Nucleus accumbens (tissue), 56 donors: ENCODE results near the gene CNGB1.
"Not testable (repeated sequence)": the region's sequence is repeated elsewhere in the genome, so short reads cannot be mapped to it uniquely, and the experiment has no call there.

Experiments
- DNase-seq, 56 donors: peaks; one replicate each; lab custom pipeline; 2025; lab: John Stamatoyannopoulos, UW

CNGB1 gene

DNA sequence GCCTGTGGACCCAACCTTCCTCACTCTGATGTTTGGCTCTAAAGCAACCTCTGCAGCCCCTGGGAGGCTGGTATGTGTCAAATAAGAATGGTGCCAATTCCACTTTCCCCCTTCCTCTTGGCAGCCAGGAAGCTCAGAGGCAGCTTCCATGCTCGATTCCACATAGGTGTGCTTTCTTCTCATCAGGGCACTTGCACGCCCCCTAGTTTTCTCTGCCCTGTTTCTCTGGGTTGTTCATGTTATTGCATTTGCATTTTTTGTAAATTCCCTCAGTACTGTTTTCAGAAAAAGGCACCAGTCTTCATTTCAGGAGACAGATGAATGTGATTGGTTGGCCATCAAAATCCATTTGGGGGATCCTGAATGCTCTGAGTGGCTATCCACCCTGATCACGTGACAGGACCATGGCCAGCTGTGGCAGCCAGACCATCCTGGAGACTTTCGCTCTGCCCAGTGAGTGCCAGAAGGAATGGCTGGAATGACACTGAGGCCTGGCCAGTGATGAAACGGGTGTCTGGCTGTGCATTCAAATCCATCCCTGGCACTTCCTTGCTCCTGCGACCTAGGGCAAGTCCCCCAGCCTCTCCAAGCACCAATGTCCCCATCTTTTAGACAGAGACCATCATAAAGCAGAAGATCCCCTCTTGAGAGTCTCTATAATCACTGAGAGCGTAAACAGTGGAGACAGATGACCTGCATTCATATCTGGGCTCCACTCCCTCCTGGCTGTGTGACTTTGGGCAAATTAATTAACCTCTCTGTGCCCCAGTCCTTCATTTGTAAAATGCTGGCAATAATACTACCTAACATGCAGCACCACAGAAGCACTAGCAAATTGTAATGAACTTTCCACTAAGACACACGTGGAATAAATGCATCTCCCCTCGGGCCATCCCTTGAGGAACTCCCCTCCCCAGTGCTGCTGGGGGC is 56.4 kb downstream of the CNGB1 start:
- no peak for DNase-seq

DNA sequence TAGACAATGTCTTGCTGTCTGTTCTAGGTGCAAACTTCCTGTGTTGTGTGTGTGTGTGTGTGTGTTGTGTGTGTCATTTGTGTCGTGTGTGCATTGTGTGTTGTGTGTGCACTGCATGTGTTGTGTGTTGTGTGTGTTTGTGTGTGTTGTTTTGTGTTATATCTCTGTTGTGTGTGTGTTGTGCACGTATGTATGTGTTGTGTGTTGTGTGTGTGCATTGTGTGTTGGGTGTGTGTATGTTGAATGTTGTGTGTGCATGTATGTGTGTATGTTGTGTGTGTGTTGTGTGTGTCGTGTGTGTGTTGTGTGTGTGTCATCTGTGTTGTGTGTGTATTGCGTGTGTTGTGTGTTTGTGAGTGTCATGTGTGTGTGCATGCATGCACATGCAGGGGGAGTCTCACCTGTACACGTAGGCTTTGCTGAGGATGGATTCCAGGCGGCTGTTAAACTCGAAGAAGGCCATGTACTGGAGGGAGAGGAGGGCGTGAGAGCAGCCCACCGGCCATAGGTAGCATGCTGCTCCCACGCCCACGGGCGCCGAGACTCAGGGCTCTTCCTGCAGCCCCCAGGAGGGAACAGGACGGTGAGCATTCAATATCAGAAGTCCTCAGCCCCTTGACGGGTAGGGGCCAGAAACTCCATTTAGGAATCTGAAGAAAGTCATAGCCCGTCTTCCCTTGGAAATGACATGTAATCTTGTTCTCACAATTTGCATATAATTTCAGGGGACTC is 58.2 kb downstream of the CNGB1 start:
- no peak for DNase-seq

DNA sequence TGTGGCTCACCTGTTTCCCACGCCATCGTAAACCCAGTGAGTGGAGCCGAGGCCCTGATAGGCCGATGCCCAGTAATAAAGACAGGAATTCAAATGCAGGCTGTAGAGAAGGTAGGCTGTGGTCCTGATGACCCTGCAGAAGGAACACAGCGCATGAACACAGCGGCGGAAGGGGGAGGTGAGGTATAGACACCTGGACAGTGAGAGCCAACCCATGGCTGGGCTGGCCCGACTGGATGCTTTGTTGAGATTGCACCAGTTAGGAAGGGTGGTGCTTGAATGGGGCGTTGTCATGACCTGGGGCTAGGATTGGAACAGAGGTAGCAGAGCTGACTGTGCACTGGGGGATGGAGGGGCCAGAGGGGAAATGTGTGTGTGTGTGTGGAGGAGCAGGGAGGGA is 59.2 kb downstream of the CNGB1 start:
- DNase-seq, result no peak

DNA sequence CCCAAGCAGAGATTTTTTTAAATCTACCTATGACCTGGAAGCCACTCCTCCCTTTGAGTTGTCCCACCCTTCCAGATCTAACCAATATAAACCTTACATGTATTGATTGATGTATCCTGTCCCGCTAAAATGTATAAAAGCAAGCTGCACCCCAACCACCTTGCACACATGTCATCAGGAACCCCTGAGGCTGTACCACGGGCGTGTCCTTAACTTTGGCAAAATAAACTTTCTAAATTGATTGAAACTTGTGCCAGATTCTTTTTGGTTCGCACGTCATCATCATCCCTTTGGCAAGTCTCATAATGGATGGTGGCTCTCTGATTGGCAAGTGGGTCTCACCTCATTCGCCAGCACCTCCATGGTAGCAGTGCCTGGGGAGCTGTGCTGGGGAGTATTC is 60.2 kb downstream of the CNGB1 start:
- no peak for DNase-seq

DNA sequence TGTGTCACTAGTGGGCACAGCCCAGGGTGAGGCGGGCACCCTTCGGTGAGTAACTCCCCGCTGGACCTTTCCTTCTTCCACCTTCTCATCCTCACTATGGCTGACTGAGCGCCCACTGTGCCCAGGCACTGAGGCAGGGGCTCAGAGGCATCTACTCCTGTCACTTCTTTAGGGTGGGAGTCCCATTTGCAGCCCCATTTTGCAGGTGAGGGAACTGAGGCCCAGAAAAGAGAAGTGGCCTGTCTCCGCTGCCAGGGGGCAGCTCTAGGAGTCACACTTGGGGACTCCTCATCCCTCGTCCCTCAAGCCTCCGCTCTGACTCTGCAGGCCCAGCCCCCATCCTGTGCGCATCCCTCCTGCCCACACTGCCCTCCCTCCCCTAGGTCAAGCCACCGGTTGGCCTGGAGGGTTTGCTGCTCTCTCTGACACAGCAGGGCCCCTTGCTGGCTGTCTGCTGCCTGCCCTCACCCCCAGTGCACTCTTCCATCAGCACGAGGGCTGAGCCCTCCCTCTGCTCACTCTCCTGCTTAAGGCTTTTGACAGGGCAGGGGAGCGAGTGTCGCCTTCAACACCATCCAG is 62.4 kb downstream of the CNGB1 start:
- no peak for DNase-seq

DNA sequence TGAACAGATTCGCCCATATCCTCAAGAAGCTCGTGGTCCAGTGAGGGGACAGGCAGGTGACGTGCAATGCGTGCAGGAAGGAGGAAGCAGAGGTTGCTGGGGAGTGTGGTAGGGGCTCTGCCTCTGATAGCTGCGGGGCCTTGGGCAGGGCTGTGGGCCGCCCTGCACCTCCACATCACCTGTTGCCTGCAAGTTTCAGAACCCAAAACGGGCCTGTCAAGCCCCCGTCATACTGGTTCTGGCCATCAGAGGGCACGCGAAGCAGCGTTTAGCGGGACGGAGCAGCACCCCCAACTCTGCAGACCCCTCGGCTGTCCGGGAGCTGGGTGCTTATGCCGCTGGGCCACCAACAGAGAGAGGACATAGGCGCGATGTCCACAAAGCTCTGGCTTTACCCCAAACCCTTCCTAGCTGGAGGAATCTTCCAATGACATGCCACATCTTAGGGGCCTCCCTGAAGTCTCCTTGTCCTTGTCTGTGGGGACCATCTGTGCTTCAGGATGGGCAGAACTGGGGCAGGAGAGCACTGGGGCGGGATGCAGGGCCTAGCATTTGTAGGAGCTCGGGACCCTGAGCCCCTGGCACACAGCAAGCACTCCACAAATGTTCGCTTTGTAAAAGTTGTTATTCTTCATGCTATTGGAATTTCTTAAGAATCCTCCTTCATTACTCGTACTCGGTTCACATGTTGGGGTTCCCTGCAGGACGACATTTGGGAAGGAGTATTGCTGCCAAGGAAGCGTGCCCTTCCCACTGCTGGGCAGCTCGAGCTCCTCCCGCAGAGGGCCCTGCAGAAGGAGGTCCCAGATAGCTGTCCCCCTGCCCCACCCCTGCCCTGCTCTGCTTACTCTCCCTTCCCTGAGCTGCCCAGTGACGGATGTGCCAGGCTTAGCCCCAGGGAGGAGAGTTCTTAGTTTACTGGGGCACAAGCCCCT is 64.3 kb downstream of the CNGB1 start:
- peak in 11 of 56 donors; percentile 2 to 46 (median 15) for DNase-seq

DNA sequence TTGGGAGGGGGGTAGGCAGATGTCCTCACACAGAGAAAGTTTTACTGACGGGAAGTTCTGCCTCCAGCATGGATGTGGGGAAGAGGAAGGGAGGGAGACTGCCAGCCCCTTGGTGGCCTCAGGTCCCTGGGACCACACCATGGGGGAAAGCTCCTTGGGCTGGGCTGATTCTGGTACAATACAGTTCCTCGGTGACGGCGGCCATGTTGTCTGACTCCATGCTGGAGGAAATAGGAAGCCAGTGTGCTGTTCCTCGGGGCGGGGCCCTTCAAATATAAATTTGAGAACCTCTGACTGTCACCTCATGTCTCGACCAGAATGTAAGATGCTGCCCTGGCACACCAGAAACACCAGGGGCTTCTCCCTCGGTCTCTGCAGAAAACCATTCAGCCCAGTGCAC is 66.8 kb downstream of the CNGB1 start:
- no peak for DNase-seq

DNA sequence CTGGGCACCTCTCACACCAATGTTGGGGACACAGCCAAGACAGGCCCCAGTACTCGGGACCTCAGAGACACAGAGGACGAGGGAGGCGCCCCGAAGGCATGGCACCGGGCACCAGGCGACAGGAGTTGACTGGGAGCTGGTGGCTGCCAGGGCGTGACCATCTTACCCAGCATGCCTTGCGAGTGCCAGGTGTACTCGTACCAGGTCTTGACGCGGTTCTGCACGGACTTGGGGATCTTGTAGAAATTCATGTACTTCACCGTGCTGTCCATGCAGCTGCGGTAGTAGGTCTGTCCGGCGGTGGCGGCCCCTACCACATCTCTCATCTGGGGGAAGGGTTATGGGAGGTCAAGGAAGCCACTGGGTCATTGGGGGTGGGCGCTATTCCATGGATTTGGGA is 67.3 kb downstream of the CNGB1 start:
- no peak for DNase-seq

DNA sequence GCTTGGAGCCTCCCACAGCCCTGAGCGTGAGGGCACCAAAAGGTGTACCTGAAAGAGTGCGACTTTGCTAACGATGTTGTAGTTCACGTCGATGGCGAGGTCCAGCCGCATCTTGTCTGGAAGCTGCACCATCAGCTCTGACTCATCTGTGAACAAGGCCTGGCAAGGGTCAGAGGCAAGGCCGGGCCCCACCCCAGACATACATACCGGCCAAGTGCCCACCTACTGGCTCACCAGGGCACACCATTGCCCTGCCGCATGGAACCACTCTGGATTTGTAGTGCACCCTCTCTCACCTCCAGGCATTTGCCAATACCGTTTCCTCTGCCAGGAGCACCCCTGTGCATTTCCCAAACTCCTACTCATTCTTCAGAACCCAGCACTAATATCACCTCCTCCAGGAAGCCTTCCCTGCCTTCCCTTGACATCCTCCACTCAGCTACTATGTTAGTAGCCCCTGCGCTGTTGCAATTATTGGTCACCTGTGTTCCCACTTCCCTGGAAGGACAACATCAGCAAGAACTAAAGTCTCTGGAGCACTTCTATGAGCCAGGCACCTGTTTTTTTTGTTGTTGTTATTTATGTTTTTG is 69.4 kb downstream of the CNGB1 start:
- no peak for DNase-seq

DNA sequence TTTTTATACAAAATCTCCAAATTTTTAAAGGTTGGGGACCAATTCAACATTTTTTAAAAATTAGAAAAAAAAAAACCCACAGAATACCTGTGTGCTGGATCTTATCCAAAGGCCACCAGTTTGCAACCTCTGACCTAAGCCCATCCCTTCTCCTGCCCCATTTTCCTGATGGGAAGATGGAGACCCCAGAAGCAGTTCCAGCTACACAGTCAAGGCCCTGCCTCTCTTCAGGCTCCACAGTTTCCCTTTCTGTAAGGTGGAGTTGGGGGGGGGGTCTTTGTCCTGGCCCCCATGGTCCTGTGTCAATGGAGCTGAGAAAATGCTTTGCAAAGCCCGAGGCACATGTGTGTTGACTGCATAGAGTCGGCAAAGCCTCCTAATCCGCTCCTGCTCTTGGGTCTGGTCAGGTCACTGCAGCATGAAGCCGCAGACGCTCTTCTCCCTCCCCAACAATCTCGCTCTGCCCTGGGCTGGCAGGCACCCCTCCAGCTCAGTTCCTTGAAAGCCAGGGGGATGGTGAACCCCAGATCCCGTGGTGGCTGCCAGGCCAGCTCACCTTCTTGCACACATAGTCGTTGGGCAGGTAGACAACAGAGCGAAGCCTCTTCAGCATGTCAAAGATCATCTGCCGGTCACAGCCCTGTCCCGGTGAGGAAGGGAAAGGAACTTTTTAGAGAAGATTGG is 70.0 kb downstream of the CNGB1 start:
- DNase-seq, result no peak

DNA sequence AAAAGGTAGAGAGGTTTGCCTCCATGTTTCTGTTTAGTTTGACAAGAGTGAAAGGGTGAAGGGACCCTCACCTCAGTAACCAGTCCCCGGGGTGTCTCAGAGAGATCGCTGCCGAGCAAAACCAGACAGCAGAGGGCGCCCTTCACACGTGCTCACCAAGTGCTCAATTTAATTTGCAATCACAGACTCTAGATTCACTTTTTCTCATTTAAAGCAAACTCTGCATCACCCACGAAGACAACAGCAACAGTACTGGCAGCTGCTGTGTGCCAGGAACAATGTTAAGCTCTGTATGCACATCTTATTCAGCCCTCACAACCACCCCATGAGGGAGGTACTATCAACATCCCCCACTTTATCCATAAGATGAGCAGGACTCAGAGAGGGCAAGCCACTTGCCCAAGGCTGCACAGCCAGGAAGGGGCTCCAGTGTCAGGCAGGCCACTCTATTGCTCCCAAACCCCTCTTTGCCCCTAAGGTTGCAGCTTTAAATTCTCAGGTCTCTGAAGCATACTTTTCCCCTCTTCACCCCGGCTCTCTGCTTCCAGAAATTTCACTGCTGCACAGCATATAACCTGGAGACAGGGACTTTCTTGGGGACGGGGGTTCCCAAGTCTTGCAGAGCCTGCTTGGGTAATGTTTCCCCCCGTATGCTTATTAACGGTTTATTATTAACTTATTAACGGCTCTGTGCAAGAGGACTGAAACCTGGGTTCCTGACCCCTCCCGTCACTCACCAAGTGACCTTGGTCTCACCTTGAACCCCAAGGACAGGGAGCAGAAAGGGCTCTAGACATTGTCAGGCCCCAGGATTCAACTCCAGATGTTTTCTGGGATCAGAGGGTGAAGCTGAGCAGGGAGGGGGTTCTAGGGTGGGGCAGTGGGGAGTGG is 70.9 kb downstream of the CNGB1 start:
- DNase-seq, result peak in 47 of 56 donors; percentile 3 to 86 (median 38)

DNA sequence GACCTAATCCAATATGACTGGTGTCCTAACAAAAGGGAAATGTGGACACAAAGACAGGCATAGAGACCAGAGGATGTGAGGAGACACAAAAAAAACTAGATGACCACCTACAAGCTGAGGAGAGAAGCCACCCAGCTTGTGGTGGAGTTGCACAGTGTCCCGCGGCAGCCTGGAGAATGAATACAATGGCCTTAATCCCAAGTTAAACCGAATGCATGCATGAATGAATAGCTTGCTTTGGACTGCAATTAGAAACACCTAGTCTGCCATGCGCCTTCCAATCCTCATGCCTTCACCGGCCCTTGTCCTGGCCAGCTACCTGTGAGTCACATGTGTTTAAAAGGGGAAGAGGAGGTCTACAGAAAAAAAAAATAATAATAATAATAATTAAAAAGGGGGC is 72.0 kb downstream of the CNGB1 start:
- no peak for DNase-seq

DNA sequence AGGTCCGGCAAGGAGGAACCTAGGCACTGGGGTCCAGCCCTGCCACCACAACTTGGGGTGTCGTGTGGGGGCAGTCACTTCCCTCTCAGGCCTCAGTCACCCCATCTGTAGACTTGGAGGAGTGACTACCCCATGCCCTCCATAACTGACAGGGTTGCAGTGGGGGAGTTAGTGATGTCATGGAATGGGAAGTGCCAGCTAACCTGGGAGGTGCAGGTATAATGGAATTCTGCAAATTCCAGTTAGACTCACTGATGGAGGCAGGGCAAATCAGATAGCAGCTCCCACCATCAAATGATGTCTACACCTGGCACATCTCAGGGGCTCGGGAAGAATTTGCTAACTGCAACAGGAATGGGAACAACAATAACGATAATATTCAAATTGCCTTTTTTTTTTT is 72.9 kb downstream of the CNGB1 start:
- DNase-seq, result no peak

DNA sequence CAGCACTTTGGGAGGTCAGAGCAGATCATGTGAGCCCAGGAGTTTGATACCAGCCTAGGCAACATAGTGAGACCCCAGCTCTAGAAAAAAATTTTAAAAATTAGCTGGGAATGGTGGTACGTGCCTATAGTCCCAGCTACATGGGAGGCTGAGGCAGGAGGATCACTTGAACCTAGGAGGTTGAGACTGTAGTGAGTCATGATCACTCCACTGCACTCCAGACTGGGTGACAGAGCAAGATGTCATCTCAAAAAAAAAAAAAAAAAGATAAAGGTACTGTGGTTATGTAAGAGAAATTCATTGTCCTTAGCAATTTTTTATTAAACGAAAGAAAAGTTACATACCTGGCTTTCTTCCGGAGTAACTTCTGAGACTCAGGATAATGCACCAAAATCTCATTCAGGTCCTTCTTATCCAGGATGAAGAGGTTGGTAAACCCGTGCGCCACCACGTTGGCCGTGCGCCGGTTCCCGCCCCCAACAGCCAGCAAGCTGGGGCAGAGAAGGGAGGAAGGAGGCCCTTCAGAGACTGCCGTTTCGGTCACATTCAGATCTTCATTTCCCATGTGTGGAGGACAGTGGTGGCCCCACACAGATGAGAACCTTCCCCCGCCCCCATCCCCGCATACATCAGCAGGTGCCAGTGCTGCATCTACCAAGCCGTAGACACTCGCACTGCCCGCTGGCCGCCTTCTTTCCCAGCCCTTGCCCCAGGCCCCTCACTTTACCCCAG is 73.7 kb downstream of the CNGB1 start:
- DNase-seq, result no peak

DNA sequence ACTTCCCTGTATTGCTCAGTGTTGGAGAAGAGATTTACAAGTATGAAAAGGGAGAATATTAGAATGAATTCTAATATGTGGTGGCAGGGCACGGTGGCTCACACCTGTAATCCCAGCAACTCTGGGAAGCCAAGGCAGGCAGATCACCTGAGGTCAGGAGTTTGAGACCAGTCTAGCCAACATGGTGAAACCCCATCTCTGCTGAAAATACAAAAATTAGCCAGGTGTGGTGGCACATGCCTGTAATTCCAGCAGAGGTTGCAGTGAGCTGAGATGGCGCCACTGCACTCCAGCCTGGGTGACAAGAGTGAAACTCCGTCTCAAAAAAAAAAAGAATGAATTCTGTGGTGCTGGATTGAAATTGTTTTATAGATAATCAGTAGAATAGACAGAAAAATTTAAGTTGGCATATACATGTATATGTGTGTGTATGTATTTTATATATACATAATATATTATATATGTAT is 75.8 kb downstream of the CNGB1 start:
- not testable (repeated sequence) for DNase-seq

DNA sequence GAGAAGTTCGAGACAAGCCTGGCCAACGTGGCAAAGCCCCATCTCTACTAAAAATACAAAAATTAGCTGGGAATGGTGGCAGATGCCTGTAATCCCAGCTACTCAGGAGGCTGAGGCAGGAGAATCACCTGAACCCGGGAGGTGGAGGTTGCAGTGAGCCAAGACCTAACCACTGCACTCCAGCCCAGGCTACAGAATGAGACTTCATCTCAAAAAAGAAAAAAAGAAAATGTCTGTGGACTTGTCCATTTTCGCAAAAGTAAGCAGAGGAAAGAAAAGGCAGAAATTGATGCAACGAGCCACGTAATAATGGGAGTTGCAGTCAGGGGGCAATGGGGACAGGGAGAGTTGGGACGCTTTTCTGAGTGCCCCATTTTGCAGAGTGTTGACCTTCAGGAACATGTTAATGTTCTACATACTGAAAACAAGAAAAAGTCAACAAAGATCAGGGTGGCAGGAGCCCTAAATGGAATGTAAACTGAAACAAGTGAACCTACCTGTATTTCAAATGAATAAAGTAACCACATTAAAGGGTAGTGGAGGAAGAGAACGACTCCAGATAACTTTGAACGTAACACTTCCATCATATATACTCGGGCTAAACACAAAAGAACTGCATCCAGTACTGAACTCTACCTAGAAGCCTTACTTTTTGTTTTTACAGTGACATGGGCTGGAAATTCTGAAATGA is 76.4 kb downstream of the CNGB1 start:
- no peak for DNase-seq
